Chondrocyte (in vitro differentiated cells): ENCODE data around the gene SMIM35. TPM values are rescaled to one million over a fixed set of nuclear protein-coding genes. Genes with fewer than 3 reads are reported as not detected.

Source experiments
- DNase-seq: peaks from one replicate; pipeline ENCODE4 v3.0.0; 2021; ENCODE audit warnings: mixed read lengths, low spot score
- H3K27ac Mint-ChIP-seq: one replicate; pipeline ENCODE4 v1.8.0; 2021; ENCODE audit warnings: mild to moderate bottlenecking, moderate library complexity, mixed read lengths; ENCODE audit not compliant: unreplicated experiment
- H3K27me3 Mint-ChIP-seq: 2 replicates; pipeline ENCODE4 v1.8.0; 2021; ENCODE audit warnings: low read depth, mixed read lengths
- H3K36me3 Mint-ChIP-seq: 2 replicates; pipeline ENCODE4 v1.8.0; 2021; ENCODE audit warnings: low read depth, mixed read lengths
- H3K4me1 Mint-ChIP-seq: 2 replicates; pipeline ENCODE4 v1.8.0; 2021; ENCODE audit warnings: low read depth, mild to moderate bottlenecking, mixed read lengths
- H3K4me3 Mint-ChIP-seq: one replicate; pipeline ENCODE4 v1.8.0; 2021; ENCODE audit warnings: mild to moderate bottlenecking, moderate library complexity, mixed read lengths; ENCODE audit not compliant: unreplicated experiment
- H3K9me3 Mint-ChIP-seq: 2 replicates; pipeline ENCODE4 v1.8.0; 2021; ENCODE audit warnings: low read depth, mixed read lengths
- total RNA-seq: library from RNA; stranded (reverse); gene quantifications from 3 replicates; pipeline ENCODE4 v1.2.1, GENCODE V29; 2021
- TF ChIP-seq, protein P1 (sequence below): fragments of 200-600 bp; sonication (generic); IDR thresholded peaks from 2 replicates; pipeline ENCODE4 v1.5.0; 2021; ENCODE audit warnings: antibody characterized with exemption, mild to moderate bottlenecking, moderate library complexity

The SMIM35 gene
- total RNA-seq, 1 donor from 2014 or later, result not detected

DNA sequence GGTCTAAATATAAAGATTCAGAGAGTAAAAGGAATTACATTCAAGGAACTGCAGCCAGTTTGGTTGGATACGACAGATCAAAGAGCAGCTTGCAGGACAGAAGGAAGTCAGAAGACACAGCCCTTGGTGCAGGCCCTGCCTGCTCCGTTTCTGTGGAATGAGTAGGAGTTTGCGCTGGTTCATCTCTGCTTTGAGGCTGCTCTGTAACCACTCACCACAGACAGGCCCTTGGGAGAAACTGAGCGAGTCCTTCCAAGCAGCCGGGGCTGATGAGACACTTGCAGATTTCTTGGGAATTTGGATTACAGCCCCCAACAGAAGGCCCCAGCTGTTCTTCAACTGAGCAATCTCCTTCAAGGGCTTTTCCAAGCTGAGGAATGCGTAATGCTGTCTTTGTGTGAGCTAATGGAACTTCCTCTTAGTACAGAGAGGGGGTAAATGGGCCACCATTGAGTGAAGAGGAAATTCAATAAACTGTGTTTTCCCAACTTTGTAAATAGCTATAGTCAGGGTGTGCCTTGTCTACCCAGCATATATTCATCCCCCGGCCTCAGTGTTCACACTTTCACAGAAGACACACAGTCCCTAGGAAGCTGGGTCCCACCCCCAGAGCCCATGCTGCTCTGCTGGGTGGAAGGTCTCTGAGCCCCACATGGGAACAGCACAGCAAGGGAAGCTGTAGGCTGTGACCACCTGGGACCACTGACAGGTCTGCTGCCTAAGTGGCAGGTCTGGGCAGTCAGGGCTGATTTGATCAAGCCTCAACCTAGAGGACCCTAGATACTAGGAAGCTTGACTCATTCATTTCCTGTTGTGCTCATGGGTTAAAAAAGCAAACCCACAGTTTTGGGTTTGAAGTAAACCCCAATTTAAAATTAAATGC lies 84.0 kb downstream of the SMIM35 start:
- no peak overlapping the region for H3K27ac Mint-ChIP-seq
- H3K36me3 Mint-ChIP-seq, result peaks cover 1% of the 10 kb centered on the region

DNA sequence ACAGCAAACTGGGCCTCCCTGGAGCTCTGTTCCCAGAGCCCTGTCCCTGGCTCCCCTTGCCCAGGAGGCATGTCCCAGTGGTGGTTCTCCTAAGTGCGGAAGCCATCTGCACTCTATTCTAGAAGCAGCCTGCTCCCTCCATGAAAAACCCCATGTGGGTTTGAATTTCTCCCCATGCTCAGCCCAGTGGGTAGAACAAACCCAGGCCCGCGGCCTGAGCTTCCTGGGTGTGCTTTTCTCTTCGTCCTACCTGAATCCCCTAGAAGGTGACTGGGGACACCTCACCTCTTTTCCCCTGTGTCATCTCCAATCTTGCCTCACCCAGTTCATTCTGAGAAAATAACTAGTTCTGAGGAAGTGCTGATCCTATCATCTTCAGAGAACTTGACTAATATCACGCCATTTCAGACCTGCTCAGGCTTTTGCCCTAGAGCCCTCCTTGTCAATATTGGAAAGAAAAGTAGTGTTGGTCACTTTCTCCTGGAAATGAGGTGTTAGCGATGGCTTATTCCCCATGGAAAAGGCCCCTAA lies 84.7 kb downstream of the SMIM35 start:
- no peak overlapping the region for H3K27ac Mint-ChIP-seq
- TF ChIP-seq, protein P1, sequence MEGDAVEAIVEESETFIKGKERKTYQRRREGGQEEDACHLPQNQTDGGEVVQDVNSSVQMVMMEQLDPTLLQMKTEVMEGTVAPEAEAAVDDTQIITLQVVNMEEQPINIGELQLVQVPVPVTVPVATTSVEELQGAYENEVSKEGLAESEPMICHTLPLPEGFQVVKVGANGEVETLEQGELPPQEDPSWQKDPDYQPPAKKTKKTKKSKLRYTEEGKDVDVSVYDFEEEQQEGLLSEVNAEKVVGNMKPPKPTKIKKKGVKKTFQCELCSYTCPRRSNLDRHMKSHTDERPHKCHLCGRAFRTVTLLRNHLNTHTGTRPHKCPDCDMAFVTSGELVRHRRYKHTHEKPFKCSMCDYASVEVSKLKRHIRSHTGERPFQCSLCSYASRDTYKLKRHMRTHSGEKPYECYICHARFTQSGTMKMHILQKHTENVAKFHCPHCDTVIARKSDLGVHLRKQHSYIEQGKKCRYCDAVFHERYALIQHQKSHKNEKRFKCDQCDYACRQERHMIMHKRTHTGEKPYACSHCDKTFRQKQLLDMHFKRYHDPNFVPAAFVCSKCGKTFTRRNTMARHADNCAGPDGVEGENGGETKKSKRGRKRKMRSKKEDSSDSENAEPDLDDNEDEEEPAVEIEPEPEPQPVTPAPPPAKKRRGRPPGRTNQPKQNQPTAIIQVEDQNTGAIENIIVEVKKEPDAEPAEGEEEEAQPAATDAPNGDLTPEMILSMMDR, result no peak
- no peaks in the 10 kb centered on the region for H3K4me1 Mint-ChIP-seq
- peaks cover 8% of the 10 kb centered on the region for H3K9me3 Mint-ChIP-seq
- H3K36me3 Mint-ChIP-seq, result peaks cover 1% of the 10 kb centered on the region
- H3K27me3 Mint-ChIP-seq, result peaks cover 7% of the 10 kb centered on the region
- DNase-seq, result no peak
- no peak overlapping the region for H3K4me3 Mint-ChIP-seq

More for the DNA sequence above, 84.0 kb downstream of the SMIM35 start:
- peaks cover 8% of the 10 kb centered on the region for H3K9me3 Mint-ChIP-seq
- H3K27me3 Mint-ChIP-seq, result peaks cover 7% of the 10 kb centered on the region
- TF ChIP-seq, protein P1, result no peak
- DNase-seq, result no peak
- no peak overlapping the region for H3K4me3 Mint-ChIP-seq
- no peaks in the 10 kb centered on the region for H3K4me1 Mint-ChIP-seq

DNA sequence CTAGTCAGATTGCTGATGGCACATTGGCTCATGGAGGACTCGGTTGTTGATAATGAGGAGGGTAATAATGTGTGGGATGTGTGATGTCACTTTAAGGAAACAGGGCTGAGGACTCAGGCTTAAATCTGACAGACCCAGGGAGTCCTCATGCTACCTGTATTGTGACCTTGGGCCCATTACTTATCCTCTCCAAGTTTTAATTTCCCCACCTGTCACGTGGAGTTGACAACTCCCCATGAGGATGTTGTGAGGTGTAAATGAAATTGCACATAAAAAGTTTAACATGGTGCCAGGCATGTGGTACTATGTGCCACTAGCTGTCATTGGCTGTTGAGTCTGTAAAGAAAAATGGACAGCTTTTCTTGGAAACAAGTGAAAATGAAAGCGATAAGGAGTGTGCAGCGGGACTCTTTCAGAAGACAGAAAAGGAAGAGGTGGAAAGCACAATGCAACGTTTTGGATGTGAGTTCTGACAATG lies 85.2 kb downstream of the SMIM35 start:
- Mint-ChIP-seq H3K4me3 (no peak overlapping the region), H3K36me3 (peaks cover 1% of the 10 kb centered on the region), H3K4me1 (no peaks in the 10 kb centered on the region), H3K27ac (no peak overlapping the region), H3K27me3 (peaks cover 7% of the 10 kb centered on the region), H3K9me3 (peaks cover 8% of the 10 kb centered on the region)
- DNase-seq, result no peak
- TF ChIP-seq, protein P1, result no peak

DNA sequence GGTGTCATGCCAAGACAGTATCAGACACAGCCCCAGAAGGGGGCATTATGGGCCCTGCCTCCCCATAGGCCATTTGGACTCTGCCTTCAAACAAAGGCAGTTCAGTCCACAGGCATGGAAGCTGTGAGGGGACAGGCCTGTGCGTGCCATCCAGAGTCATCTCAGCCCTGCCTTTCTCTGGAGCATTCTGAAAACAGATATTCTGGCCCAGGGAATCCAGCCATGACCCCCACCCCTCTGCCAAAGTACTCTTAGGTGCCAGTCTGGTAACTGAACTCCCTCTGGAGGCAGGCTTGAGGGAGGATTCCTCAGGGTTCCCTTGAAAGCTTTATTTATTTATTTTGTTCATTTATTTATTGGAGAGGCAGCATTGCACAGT lies 85.9 kb downstream of the SMIM35 start:
- H3K27ac Mint-ChIP-seq, result no peak overlapping the region
- no peak for DNase-seq
- no peak overlapping the region for H3K4me3 Mint-ChIP-seq
- H3K36me3 Mint-ChIP-seq, result peaks cover 1% of the 10 kb centered on the region
- peaks cover 8% of the 10 kb centered on the region for H3K9me3 Mint-ChIP-seq
- TF ChIP-seq, protein P1, result no peak
- H3K27me3 Mint-ChIP-seq, result peaks cover 7% of the 10 kb centered on the region
- H3K4me1 Mint-ChIP-seq, result no peaks in the 10 kb centered on the region

DNA sequence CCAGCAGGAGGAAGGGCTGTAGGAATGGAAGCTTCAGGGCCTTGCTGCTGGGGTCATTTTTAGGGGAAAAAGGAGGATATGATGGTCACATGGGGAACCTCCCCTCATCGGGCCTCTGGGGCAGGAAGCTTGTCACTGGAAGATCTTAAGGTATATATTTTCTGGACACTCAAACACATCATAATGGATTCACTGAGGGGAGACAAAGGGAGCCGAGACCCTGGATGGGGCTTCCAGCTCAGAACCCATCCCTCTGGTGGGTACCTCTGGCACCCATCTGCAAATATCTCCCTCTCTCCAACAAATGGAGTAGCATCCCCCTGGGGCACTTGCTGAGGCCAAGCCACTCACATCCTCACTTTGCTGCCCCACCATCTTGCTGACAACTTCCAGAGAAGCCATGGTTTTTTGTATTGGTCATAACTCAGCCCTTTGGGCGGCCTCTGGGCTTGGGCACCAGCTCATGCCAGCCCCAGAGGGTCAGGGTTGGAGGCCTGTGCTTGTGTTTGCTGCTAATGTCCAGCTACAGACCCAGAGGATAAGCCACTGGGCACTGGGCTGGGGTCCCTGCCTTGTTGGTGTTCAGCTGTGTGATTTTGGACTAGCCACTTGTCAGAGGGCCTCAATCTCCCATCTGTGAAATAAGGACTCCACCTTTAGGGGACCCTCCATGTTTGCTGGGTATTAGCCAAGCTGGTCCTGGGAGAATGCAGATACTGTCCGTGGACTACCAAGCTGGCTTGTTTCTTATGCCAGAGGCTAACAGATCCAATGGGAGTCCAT lies 86.5 kb downstream of the SMIM35 start:
- peaks cover 8% of the 10 kb centered on the region for H3K9me3 Mint-ChIP-seq
- TF ChIP-seq, protein P1, result no peak
- H3K36me3 Mint-ChIP-seq, result peaks cover 1% of the 10 kb centered on the region
- no peak for DNase-seq
- H3K27ac Mint-ChIP-seq, result no peak overlapping the region
- no peaks in the 10 kb centered on the region for H3K4me1 Mint-ChIP-seq
- peaks cover 5% of the 10 kb centered on the region for H3K27me3 Mint-ChIP-seq
- H3K4me3 Mint-ChIP-seq, result no peak overlapping the region
